Activated naive CD4-positive, alpha-beta T cell treated with Interleukin-2 at 50 U/mL for 16 hours (primary cell): ENCODE measurements around the gene IQCB1.

Experiments used
- DNase-seq: peaks from one replicate; pipeline ENCODE4 v3.0.0-alpha.2; 2020

IQCB1 gene

GRCh38 chr3:121739902-121740301 is 95.0 kb downstream of the IQCB1 start:
- DNase-seq: no peak

DNA sequence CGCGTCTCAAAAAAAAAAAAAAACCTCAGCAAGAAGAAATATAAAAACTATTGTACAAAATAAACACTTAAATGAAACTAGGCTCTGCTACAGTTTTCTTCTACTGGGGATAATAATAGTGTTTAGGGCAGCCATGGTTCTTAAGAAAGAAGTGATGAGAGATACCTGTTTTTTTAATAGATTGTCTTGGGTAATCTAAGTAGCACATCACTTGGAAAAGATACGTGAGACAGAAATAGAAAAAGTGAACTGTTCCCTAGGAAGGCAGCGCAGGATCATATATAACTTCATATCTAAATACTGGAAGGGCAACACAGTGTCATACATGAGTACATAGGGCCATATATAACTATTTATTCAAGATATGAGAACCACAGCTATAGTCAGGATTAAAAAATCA is 97.2 kb downstream of the IQCB1 start:
- no peak for DNase-seq

DNA sequence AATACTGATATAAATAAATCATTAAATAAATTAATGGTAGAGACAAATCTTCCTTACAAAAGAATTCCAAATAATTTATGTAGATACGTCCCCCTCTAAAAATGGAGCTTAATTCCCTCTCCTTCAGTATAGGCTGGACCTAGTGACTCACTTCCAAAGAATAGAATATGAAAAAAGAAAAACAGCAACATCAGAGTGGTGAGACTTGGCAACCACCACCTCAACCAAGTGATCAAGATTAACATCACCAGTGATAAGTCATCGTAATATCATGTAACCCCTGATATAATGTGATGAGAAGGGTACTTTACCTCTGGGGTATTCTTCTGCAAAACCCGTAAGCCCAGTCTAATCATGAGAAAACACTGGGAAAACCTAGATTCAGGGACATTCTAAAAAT is 98.7 kb downstream of the IQCB1 start:
- DNase-seq: no peak

DNA sequence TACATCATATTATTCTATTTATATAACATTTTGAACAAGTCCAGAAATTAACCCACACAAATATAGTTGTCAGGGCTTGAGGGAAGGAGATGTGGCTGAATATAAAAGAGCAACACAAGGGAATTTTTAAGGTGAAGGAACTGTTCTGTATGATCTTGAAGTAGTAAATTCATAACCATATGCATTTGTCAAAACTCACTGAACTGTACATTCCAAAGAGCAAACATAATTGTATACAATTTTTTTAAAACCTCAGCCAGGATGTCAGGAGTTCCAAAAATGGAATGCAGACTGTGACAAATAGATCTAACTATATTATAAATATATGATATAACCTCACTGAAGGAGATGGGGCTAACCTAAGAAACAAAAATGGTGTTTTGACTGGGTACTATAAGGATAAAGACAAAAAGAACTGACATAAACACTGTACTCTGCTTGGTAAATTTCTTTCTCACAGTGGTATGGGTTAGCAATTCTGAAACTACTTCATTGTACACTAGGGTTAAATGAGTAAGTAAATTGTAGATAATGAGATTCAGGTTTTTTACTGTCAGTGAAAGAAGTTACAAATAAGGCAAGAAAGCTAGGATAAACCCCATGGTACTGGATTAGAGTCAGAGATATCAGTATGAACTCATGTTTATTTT is 99.7 kb downstream of the IQCB1 start:
- DNase-seq: no peak

GRCh38 chr3:121730940-121731687 is 103.7 kb downstream of the IQCB1 start:
- DNase-seq: no peak

DNA sequence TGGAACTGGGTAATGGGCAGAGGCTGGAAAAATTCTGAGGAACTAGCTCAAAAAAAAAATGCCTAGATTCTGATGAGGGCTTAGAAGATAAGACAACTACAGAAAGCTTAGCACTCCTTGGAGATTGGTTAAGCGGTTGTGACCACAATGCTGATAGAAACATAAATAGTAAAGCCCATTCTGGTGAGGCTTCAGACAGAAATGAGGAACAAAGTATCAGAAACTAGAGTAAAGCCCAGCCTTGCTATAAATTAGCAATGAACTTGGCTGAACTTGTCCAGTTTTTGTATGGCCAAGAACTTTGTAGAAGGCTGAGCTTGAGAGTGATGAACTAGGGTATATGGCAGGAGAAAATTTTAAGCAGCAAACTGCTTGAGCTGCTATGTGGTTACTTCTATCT is 110.7 kb downstream of the IQCB1 start:
- DNase-seq: no peak

- no peak for DNase-seq
Measured at GRCh38 chr3:121723485-121723884, 111.4 kb downstream of the IQCB1 start.

GRCh38 chr3:121722411-121722810 is 112.4 kb downstream of the IQCB1 start:
- DNase-seq: no peak

GRCh38 chr3:121720163-121720562 is 114.7 kb downstream of the IQCB1 start:
- DNase-seq: no peak
